ENCODE results near the gene PEX7. TPM values are rescaled to one million over a fixed set of nuclear protein-coding genes. Genes with fewer than 3 reads are reported as not detected.

Gene PEX7
- total RNA-seq, 1 experiment from 2014 or later: 8.1 TPM

DNA sequence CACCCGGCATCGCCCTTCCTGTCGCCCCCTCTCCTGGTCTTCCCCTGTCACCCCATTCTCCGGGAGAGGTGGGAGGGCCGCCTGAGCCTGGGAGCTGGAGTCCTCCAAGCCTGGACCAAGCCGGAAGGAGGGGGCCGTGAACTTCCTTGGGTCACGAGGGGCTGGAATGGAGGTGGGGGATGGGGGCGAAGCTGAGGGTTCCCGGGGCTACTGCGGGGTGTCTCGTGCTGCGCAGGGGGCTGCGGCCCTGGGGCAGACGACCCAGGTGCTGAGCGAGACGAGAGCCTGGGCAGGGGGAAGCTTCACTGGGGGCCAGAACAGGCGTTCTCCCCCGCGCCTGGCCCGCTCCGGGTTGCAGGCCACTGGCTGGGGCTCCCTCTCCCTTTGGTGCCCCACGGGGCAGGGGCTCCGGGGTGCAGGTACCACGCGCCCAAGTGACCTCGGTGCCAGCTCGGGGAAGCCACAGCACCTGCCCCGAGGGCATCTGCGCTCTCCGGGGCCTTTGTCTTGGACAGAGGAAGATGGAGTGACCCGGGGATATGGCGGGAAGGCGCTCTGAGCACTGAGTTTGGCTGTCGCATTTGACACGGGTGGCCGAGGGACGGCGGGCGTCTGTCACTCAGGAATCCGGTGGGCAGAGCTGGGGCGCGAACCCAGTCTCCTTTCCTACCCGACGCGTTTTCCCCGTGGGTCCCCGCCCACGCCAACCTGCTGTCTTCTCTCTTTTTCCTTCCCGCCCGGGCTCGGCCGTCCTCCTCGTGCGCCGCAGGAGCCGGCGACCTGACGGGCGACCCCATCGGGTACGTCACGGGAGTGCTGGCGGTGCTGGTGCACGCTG, 100.9 kb downstream of the PEX7 start:
- Histone ChIP-seq H2AFZ (ENCODE audit: low read depth, low read length, poor library complexity, severe bottlenecking) (no peak overlapping the region), H3K9me3 (ENCODE audit: control insufficient read depth in 1 of 2, insufficient read depth in 1 of 2, low read depth in 1 of 2, low read length in 2 of 2) (no peaks in the 10 kb centered on the region), H3K4me2 (ENCODE audit: low read length) (no peak overlapping the region), H3K79me2 (ENCODE audit: insufficient read depth, low read length) (no peaks in the 10 kb centered on the region), H3K4me1 (ENCODE audit: control insufficient read depth in 1 of 2, insufficient read depth in 2 of 2, low read length in 2 of 2) (no peaks in the 10 kb centered on the region), H3K9ac (ENCODE audit: low read length) (no peak overlapping the region), H3K9me2 (ENCODE audit: insufficient read depth) (no peaks in the 10 kb centered on the region), H3K36me3 (ENCODE audit: control insufficient read depth in 1 of 2, insufficient read depth in 2 of 2, low read length in 2 of 2) (no peaks in the 10 kb centered on the region), H4K20me1 (ENCODE audit: insufficient read depth) (no peaks in the 10 kb centered on the region), H3K27me3 (ENCODE audit: insufficient read depth, low read length) (no peaks in the 10 kb centered on the region), H3K27ac (ENCODE audit: low read depth, low read length) (no peak overlapping the region), H3K4me3 (replicated peaks in 1 of 2; ENCODE audit: low read depth in 1 of 2, low read length in 2 of 2) (no peak overlapping the region)
- POLR2A ChIA-PET: no interaction called here
- RAD21 ChIA-PET (ENCODE audit: low non-redundant PET in 1 of 2, low total read pairs in 2 of 2, uncharacterized antibody in 2 of 2, unreplicated experiment in 2 of 2): no interaction called here
- intact Hi-C loops (cut with micrococcal nuclease): no loop called here
- CTCF ChIA-PET: no interaction called here
- ATAC-seq (no peak), DNase-seq (ENCODE audit: low read depth, low spot score) (no peak)
- no TSS peak for BruUV-seq (replicated peaks)
- TF ChIP-seq, protein P1, sequence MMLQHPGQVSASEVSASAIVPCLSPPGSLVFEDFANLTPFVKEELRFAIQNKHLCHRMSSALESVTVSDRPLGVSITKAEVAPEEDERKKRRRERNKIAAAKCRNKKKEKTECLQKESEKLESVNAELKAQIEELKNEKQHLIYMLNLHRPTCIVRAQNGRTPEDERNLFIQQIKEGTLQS (IDR thresholded peaks at IDR 0.05): no peak
- TF ChIP-seq SIN3A (IDR thresholded peaks at IDR 0.05; ENCODE audit: low read depth) (no peak), RAD21 (IDR thresholded peaks at IDR 0.05; ENCODE audit: low read depth) (no peak), CBX3 (IDR thresholded peaks at IDR 0.05; ENCODE audit: low read depth) (no peak)

DNA sequence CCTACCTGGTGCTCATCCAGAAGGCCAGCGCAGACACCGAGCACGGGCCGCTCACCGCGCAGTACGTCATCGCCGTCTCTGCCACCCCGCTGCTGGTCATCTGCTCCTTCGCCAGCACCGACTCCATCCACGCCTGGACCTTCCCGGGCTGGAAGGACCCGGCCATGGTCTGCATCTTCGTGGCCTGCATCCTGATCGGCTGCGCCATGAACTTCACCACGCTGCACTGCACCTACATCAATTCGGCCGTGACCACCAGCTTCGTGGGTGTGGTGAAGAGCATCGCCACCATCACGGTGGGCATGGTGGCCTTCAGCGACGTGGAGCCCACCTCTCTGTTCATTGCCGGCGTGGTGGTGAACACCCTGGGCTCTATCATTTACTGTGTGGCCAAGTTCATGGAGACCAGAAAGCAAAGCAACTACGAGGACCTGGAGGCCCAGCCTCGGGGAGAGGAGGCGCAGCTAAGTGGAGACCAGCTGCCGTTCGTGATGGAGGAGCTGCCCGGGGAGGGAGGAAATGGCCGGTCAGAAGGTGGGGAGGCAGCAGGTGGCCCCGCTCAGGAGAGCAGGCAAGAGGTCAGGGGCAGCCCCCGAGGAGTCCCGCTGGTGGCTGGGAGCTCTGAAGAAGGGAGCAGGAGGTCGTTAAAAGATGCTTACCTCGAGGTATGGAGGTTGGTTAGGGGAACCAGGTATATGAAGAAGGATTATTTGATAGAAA, 101.7 kb downstream of the PEX7 start:
- H3K9me3 ChIP-seq (ENCODE audit: control insufficient read depth in 1 of 2, insufficient read depth in 1 of 2, low read depth in 1 of 2, low read length in 2 of 2): no peaks in the 10 kb centered on the region
- no TSS peak for BruUV-seq (replicated peaks)
- no peaks in the 10 kb centered on the region for H3K9me2 ChIP-seq (ENCODE audit: insufficient read depth)
- no peaks in the 10 kb centered on the region for H3K27me3 ChIP-seq (ENCODE audit: insufficient read depth, low read length)
- ChIA-PET POLR2A (no interaction called here), RAD21 (ENCODE audit: low non-redundant PET in 1 of 2, low total read pairs in 2 of 2, uncharacterized antibody in 2 of 2, unreplicated experiment in 2 of 2) (no interaction called here), CTCF (interaction anchor here (1.6 kb wide), 1 partner anchor 80 kb away, joined by 4 read pairs; no protein-coding TSS in a partner anchor)
- no peak overlapping the region for H3K9ac ChIP-seq (ENCODE audit: low read length)
- DNase-seq (ENCODE audit: low read depth, low spot score) (no peak), ATAC-seq (no peak)
- H3K79me2 ChIP-seq (ENCODE audit: insufficient read depth, low read length): no peaks in the 10 kb centered on the region
- intact Hi-C loops (cut with micrococcal nuclease): no loop called here
- H3K36me3 ChIP-seq (ENCODE audit: control insufficient read depth in 1 of 2, insufficient read depth in 2 of 2, low read length in 2 of 2): no peaks in the 10 kb centered on the region
- no peaks in the 10 kb centered on the region for H3K4me1 ChIP-seq (ENCODE audit: control insufficient read depth in 1 of 2, insufficient read depth in 2 of 2, low read length in 2 of 2)
- H4K20me1 ChIP-seq (ENCODE audit: insufficient read depth): no peaks in the 10 kb centered on the region
- H3K4me3 ChIP-seq (replicated peaks in 1 of 2; ENCODE audit: low read depth in 1 of 2, low read length in 2 of 2): no peak overlapping the region
- no peak overlapping the region for H3K4me2 ChIP-seq (ENCODE audit: low read length)
- no peak overlapping the region for H3K27ac ChIP-seq (ENCODE audit: low read depth, low read length)
- no peak overlapping the region for H2AFZ ChIP-seq (ENCODE audit: low read depth, low read length, poor library complexity, severe bottlenecking)
- TF ChIP-seq JUND (IDR thresholded peaks at IDR 0.05) (no peak), SIN3A (IDR thresholded peaks at IDR 0.05; ENCODE audit: low read depth) (no peak), ZNF274 (IDR thresholded peaks at IDR 0.05; ENCODE audit: low read depth, low read length) (no peak)
- TF ChIP-seq, protein P2, sequence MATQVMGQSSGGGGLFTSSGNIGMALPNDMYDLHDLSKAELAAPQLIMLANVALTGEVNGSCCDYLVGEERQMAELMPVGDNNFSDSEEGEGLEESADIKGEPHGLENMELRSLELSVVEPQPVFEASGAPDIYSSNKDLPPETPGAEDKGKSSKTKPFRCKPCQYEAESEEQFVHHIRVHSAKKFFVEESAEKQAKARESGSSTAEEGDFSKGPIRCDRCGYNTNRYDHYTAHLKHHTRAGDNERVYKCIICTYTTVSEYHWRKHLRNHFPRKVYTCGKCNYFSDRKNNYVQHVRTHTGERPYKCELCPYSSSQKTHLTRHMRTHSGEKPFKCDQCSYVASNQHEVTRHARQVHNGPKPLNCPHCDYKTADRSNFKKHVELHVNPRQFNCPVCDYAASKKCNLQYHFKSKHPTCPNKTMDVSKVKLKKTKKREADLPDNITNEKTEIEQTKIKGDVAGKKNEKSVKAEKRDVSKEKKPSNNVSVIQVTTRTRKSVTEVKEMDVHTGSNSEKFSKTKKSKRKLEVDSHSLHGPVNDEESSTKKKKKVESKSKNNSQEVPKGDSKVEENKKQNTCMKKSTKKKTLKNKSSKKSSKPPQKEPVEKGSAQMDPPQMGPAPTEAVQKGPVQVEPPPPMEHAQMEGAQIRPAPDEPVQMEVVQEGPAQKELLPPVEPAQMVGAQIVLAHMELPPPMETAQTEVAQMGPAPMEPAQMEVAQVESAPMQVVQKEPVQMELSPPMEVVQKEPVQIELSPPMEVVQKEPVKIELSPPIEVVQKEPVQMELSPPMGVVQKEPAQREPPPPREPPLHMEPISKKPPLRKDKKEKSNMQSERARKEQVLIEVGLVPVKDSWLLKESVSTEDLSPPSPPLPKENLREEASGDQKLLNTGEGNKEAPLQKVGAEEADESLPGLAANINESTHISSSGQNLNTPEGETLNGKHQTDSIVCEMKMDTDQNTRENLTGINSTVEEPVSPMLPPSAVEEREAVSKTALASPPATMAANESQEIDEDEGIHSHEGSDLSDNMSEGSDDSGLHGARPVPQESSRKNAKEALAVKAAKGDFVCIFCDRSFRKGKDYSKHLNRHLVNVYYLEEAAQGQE (IDR thresholded peaks at IDR 0.05; ENCODE audit: low read depth): no peak
- TF ChIP-seq, protein P3, sequence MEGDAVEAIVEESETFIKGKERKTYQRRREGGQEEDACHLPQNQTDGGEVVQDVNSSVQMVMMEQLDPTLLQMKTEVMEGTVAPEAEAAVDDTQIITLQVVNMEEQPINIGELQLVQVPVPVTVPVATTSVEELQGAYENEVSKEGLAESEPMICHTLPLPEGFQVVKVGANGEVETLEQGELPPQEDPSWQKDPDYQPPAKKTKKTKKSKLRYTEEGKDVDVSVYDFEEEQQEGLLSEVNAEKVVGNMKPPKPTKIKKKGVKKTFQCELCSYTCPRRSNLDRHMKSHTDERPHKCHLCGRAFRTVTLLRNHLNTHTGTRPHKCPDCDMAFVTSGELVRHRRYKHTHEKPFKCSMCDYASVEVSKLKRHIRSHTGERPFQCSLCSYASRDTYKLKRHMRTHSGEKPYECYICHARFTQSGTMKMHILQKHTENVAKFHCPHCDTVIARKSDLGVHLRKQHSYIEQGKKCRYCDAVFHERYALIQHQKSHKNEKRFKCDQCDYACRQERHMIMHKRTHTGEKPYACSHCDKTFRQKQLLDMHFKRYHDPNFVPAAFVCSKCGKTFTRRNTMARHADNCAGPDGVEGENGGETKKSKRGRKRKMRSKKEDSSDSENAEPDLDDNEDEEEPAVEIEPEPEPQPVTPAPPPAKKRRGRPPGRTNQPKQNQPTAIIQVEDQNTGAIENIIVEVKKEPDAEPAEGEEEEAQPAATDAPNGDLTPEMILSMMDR (IDR thresholded peaks at IDR 0.05 in 2 of 3, conservative IDR thresholded peaks at IDR 0.05 in 1 of 3; ENCODE audit: borderline replicate concordance in 1 of 3, insufficient read depth in 1 of 3, low read depth in 2 of 3, low read length in 2 of 3): no peak
- TF ChIP-seq, protein P1 (IDR thresholded peaks at IDR 0.05): no peak

All from HCT116 (cell line).